ENCODE data around the gene ASCL5. TPM values are rescaled to one million over a fixed set of nuclear protein-coding genes. Genes with fewer than 3 reads are reported as not detected.

ASCL5 gene
- total RNA-seq, 1 donor from 2014 or later = not detected

DNA sequence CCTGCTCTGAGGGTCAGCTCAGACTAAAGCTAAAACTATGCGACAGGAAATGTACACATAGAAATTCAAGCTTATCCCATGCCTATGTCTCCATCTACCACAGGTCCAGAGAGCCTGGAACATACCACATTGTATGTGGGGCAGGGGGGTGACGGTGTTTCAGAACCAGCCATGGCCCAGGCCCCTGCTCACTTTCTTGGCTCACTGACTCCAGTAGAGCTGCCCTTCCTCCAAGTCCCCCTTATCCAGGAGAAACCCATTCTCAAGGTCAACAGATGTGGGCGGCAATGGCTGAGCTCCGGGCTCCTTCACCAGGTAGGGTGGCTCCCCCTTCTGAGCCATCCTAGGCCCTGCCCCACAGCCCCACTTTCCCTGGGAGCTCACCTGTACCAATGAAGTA is 35.7 kb downstream of the ASCL5 start:
- no peak for DNase-seq
- Histone ChIP-seq H3K27me3 (ENCODE audit: low read depth) (no peaks in the 10 kb centered on the region), H3K4me3 (no peak overlapping the region), H3K9me3 (no peaks in the 10 kb centered on the region), H3K27ac (no peak overlapping the region), H3K36me3 (no peaks in the 10 kb centered on the region), H3K4me1 (no peaks in the 10 kb centered on the region)
- intact Hi-C loops (cut with DNase I) = no loop called here
- no peak for ATAC-seq
- TF ChIP-seq, protein P1, sequence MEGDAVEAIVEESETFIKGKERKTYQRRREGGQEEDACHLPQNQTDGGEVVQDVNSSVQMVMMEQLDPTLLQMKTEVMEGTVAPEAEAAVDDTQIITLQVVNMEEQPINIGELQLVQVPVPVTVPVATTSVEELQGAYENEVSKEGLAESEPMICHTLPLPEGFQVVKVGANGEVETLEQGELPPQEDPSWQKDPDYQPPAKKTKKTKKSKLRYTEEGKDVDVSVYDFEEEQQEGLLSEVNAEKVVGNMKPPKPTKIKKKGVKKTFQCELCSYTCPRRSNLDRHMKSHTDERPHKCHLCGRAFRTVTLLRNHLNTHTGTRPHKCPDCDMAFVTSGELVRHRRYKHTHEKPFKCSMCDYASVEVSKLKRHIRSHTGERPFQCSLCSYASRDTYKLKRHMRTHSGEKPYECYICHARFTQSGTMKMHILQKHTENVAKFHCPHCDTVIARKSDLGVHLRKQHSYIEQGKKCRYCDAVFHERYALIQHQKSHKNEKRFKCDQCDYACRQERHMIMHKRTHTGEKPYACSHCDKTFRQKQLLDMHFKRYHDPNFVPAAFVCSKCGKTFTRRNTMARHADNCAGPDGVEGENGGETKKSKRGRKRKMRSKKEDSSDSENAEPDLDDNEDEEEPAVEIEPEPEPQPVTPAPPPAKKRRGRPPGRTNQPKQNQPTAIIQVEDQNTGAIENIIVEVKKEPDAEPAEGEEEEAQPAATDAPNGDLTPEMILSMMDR (IDR thresholded peaks at IDR 0.05) = no peak

DNA sequence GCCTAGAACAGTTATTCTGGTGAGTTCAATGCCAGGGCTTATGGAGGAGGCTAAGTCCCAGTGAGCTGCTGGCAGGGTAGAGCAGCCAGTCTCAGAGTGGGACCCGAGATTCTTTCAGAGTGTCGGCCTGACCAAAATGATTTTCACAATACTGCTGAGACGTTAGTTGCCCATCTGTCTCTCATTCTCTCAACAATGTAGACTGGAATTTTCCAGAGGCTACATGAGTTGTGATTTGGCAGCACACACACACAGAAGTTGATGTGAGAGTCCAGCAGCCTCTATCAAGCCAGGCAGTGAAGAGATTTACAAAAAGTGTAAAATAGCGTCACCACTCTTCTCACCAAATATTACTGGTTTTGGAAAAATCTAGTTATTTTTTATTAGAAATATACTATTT is 36.4 kb downstream of the ASCL5 start:
- no peaks in the 10 kb centered on the region for H3K9me3 ChIP-seq
- H3K4me3 ChIP-seq = no peak overlapping the region
- H3K27ac ChIP-seq = no peak overlapping the region
- DNase-seq (no peak), ATAC-seq (no peak)
- TF ChIP-seq, protein P1 (IDR thresholded peaks at IDR 0.05) = no peak
- no peaks in the 10 kb centered on the region for H3K4me1 ChIP-seq
- H3K27me3 ChIP-seq (ENCODE audit: low read depth) = no peaks in the 10 kb centered on the region
- intact Hi-C loops (cut with DNase I) = no loop called here
- H3K36me3 ChIP-seq = no peaks in the 10 kb centered on the region

DNA sequence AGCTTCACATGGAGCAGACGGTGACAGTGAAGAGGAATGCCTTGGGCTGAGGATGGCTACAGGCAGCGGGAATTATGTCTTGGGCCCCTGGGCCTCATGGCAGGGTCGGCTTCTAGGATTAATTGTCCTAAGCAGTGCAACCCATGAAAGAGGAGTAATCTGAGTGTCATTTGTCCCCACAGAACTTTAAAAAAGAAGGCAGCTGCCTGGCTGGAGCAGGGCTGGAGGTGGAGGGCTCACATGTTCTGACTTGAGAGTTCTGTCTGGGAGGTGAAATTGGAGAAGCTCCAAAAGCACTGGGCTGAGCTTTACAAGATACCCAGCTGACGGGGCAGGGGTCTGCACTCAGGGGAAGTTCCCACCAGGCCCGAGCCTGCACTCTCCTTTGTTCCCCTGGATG is 37.4 kb downstream of the ASCL5 start:
- Histone ChIP-seq H3K36me3 (no peaks in the 10 kb centered on the region), H3K27me3 (ENCODE audit: low read depth) (no peaks in the 10 kb centered on the region), H3K4me3 (no peak overlapping the region), H3K27ac (no peak overlapping the region), H3K9me3 (no peaks in the 10 kb centered on the region), H3K4me1 (no peaks in the 10 kb centered on the region)
- ATAC-seq (no peak), DNase-seq (no peak)
- intact Hi-C loops (cut with DNase I) = no loop called here
- TF ChIP-seq, protein P1 (IDR thresholded peaks at IDR 0.05) = no peak

DNA sequence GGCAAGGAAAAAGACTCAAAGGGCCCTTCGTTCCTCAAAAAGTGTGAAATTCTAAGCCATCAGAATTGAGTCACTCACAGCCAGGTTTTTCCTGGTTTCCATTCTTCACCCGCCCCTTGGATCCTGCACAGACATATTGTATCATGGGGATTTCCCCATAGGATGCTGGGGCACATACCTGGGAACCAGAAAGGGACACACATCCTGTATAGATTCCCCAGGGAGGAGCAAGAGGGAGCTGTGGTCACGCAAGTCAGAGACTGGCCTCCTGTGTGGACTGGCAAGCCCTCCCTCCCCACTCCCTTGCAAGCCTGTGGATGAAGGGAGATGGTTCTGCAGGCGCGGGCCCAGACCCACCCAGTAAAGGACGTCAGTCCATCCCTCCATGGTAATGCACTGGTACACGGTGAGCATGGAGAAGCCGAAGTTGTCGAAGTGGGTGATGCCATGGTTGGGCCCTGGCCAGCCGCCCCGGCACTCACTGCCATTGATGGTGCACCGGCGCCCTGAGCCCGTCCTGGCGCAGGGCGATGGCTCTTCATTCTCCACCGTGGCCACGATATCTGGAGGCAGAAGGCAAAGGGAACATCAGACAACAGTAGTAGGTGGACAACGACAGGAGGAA is 38.0 kb downstream of the ASCL5 start:
- intact Hi-C loops (cut with DNase I) = no loop called here
- Histone ChIP-seq H3K27me3 (ENCODE audit: low read depth) (no peaks in the 10 kb centered on the region), H3K36me3 (no peaks in the 10 kb centered on the region), H3K4me1 (no peaks in the 10 kb centered on the region), H3K9me3 (no peaks in the 10 kb centered on the region), H3K4me3 (no peak overlapping the region), H3K27ac (no peak overlapping the region)
- ATAC-seq = no peak
- DNase-seq = no peak
- TF ChIP-seq, protein P1 (IDR thresholded peaks at IDR 0.05) = no peak

DNA sequence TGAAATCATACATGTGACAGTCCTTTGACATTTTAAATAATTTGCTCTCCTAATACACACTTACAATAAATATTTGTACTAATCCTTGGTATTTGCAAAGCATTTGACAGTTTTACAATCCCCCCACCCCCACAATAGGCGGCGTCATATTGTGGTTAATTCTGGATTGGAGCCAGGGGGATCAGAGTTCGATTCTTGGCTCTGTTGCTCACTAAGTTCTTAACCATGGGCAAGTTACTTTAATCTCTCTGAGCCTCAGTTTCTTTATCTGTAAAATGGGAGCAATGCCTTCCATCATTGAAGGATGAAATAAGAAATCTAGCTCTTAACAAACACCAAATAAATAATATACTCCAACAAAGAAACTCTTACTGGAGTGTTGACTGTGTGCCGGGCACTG is 38.6 kb downstream of the ASCL5 start:
- ATAC-seq (no peak), DNase-seq (no peak)
- TF ChIP-seq, protein P1 (IDR thresholded peaks at IDR 0.05) = no peak
- no peak overlapping the region for H3K4me3 ChIP-seq
- H3K9me3 ChIP-seq = no peaks in the 10 kb centered on the region
- no peaks in the 10 kb centered on the region for H3K27me3 ChIP-seq (ENCODE audit: low read depth)
- H3K4me1 ChIP-seq = no peaks in the 10 kb centered on the region
- H3K27ac ChIP-seq = no peak overlapping the region
- intact Hi-C loops (cut with DNase I) = no loop called here
- no peaks in the 10 kb centered on the region for H3K36me3 ChIP-seq
